Activated naive CD8-positive, alpha-beta T cell treated with anti-CD3 and anti-CD28 coated beads for 36 hours (primary cell): ENCODE data around the gene HLA-DOA. TPM values are rescaled to one million over a fixed set of nuclear protein-coding genes. Genes with fewer than 3 reads are reported as not detected.

ENCODE experiments used
- DNase-seq: peaks from one replicate; pipeline ENCODE4 v3.0.0; 2021
- H3K27ac Mint-ChIP-seq: one replicate; pipeline ENCODE4 v1.8.0; 2022; ENCODE audit warnings: mild to moderate bottlenecking, moderate library complexity, mixed read lengths
- H3K27me3 Mint-ChIP-seq: one replicate; pipeline ENCODE4 v1.8.0; 2022; ENCODE audit warnings: mild to moderate bottlenecking, mixed read lengths
- H3K36me3 Mint-ChIP-seq: one replicate; pipeline ENCODE4 v1.8.0; 2021; ENCODE audit warnings: mild to moderate bottlenecking, mixed read lengths
- H3K4me1 Mint-ChIP-seq: one replicate; pipeline ENCODE4 v1.8.0; 2021; ENCODE audit warnings: mixed read lengths
- H3K4me3 Mint-ChIP-seq: one replicate; pipeline ENCODE4 v1.8.0; 2022; ENCODE audit warnings: mild to moderate bottlenecking, moderate library complexity, mixed read lengths
- H3K9me3 Mint-ChIP-seq: one replicate; pipeline ENCODE4 v1.8.0; 2022; ENCODE audit warnings: mixed read lengths
- total RNA-seq, 2 experiments: library from RNA; stranded (reverse); gene quantifications; one replicate each; pipeline ENCODE4 v1.2.3, GENCODE V29; 2021

The HLA-DOA gene
- 1 to 10 TPM; 9.8 to 9.9 TPM for total RNA-seq

- Mint-ChIP-seq H3K27ac (peak within 1 kb of the TSS; percentile 85), H3K9me3 (no peaks in the 10 kb centered on the region), H3K27me3 (no peaks in the 10 kb centered on the region), H3K4me1 (peaks cover 20% of the 10 kb centered on the region), H3K36me3 (no peaks in the 10 kb centered on the region), H3K4me3 (peak within 1 kb of the TSS; percentile 89)
- DNase-seq = peak; percentile 63
These were observed at the start of gene HLA-DOA for GRCh38 chr6:33008944-33009861. Gene HLA-DOA (minus strand): TSS chr6:33009591.

GRCh38 chr6:33057222-33058150 lies 48.1 kb upstream of the HLA-DOA start:
- H3K36me3 Mint-ChIP-seq = no peaks in the 10 kb centered on the region
- H3K4me3 Mint-ChIP-seq = no peak overlapping the region
- H3K27ac Mint-ChIP-seq = no peak overlapping the region
- no peak for DNase-seq
- no peaks in the 10 kb centered on the region for H3K9me3 Mint-ChIP-seq
- no peaks in the 10 kb centered on the region for H3K4me1 Mint-ChIP-seq
- peaks cover 11% of the 10 kb centered on the region for H3K27me3 Mint-ChIP-seq

GRCh38 chr6:33053230-33053629 lies 43.8 kb upstream of the HLA-DOA start:
- H3K9me3 Mint-ChIP-seq = no peaks in the 10 kb centered on the region
- H3K4me1 Mint-ChIP-seq = no peaks in the 10 kb centered on the region
- H3K27me3 Mint-ChIP-seq = peaks cover 30% of the 10 kb centered on the region
- H3K27ac Mint-ChIP-seq = no peak overlapping the region
- no peak for DNase-seq
- H3K36me3 Mint-ChIP-seq = no peaks in the 10 kb centered on the region
- H3K4me3 Mint-ChIP-seq = no peak overlapping the region

DNA sequence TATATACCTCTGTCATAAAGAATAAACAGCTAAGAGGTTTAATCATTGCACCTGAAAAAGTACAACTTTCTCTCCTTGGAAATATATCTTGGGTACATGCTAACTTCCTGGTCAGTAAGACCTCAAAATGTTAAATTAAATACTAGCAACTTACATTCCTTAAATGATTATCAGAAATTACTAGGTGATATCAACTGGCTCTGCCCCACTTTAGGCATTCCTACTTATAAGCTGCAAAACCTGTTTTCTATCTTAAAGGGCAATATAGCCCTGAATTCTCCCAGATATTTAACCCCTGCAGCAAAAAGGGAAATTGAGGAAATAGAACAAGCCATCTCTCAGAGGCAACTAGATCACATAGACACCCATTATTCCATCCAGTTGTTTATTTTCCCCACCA lies 43.2 kb upstream of the HLA-DOA start:
- no peak overlapping the region for H3K4me3 Mint-ChIP-seq
- H3K36me3 Mint-ChIP-seq = no peaks in the 10 kb centered on the region
- DNase-seq = no peak
- no peak overlapping the region for H3K27ac Mint-ChIP-seq
- no peaks in the 10 kb centered on the region for H3K4me1 Mint-ChIP-seq
- peaks cover 36% of the 10 kb centered on the region for H3K27me3 Mint-ChIP-seq
- H3K9me3 Mint-ChIP-seq = no peaks in the 10 kb centered on the region

DNA sequence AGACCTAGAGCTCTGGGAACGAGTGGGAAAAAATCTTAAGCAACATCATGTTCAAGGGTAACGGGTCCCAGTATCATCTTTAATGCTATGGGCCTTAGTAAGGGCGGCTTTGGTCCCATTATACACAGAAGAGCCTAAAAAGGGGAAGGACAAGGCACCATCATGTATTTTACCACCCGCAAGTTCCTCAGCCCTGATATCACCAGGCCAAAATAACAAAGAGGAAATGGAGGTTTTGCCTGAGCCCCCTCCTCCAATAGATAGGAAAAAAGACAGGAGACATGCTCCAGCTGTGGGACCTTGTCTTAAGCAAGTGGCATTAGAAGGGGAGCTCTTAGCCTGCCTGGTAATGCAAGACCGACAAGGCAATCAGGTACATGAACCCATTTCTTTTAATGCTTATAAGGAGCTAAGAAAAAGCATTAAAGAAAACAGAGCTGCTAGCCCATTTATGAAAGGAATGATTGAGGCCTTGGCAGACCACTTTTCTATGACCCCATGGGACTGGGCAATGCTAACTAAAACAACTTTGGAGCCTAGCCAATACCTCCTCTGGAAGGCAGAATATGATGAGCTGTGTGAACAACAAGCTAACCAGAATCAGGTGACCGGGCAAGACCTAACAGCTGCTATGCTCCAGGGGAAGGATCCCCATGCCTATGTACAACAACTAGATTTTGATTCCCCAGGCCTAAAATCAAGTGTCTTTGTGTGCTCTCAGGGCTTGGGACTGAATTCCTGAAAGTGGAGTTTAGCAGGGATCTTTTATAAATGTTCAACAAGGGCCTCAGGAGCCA lies 40.8 kb upstream of the HLA-DOA start:
- H3K27me3 Mint-ChIP-seq = peaks cover 46% of the 10 kb centered on the region

GRCh38 chr6:33049323-33050013 lies 40.1 kb upstream of the HLA-DOA start:
- Mint-ChIP-seq H3K4me3 (no peak overlapping the region), H3K4me1 (no peaks in the 10 kb centered on the region), H3K36me3 (no peaks in the 10 kb centered on the region), H3K27me3 (peaks cover 45% of the 10 kb centered on the region), H3K9me3 (no peaks in the 10 kb centered on the region), H3K27ac (no peak overlapping the region)
- DNase-seq = no peak

More for the DNA sequence above, 40.8 kb upstream of the HLA-DOA start:
- no peaks in the 10 kb centered on the region for H3K36me3 Mint-ChIP-seq
- H3K4me3 Mint-ChIP-seq = no peak overlapping the region
- no peak for DNase-seq
- H3K9me3 Mint-ChIP-seq = no peaks in the 10 kb centered on the region
- H3K27ac Mint-ChIP-seq = no peak overlapping the region
- no peaks in the 10 kb centered on the region for H3K4me1 Mint-ChIP-seq

- H3K4me3 Mint-ChIP-seq = no peak overlapping the region
- no peak overlapping the region for H3K27ac Mint-ChIP-seq
- H3K4me1 Mint-ChIP-seq = no peaks in the 10 kb centered on the region
- peaks cover 12% of the 10 kb centered on the region for H3K27me3 Mint-ChIP-seq
- H3K9me3 Mint-ChIP-seq = peaks cover 3% of the 10 kb centered on the region
- H3K36me3 Mint-ChIP-seq = no peaks in the 10 kb centered on the region
- no peak for DNase-seq
These were observed 30.8 kb upstream of the HLA-DOA start for GRCh38 chr6:33040157-33040556.

GRCh38 chr6:33036535-33036934 lies 27.1 kb upstream of the HLA-DOA start:
- peaks cover 10% of the 10 kb centered on the region for H3K9me3 Mint-ChIP-seq
- H3K4me1 Mint-ChIP-seq = no peaks in the 10 kb centered on the region
- no peak overlapping the region for H3K4me3 Mint-ChIP-seq
- no peak for DNase-seq
- peaks cover 32% of the 10 kb centered on the region for H3K27me3 Mint-ChIP-seq
- H3K36me3 Mint-ChIP-seq = peaks cover 4% of the 10 kb centered on the region
- no peak overlapping the region for H3K27ac Mint-ChIP-seq

DNA sequence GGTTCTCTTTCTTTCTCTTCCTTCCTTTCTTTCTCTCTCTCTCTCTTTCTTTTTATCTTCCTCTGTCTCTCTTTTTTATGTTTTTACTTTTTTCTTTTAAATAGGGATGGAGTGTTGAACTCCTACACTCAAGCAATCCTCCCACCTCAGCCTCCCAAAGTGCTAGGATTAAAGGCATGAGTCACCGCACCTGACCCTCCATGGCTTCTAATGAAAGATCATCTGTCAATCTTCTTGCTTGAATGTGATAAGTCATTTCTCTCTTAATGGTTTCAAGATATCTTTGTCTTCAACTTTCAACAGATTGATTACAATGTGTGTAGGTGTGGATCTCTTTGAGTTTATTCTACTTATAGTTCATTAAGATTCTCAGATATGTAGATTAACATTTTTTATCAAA lies 25.2 kb upstream of the HLA-DOA start:
- H3K9me3 Mint-ChIP-seq = peaks cover 10% of the 10 kb centered on the region
- H3K27me3 Mint-ChIP-seq = peaks cover 37% of the 10 kb centered on the region
- no peak for DNase-seq
- no peaks in the 10 kb centered on the region for H3K4me1 Mint-ChIP-seq
- H3K36me3 Mint-ChIP-seq = peaks cover 4% of the 10 kb centered on the region
- no peak overlapping the region for H3K4me3 Mint-ChIP-seq
- H3K27ac Mint-ChIP-seq = no peak overlapping the region

GRCh38 chr6:33030245-33030644 lies 20.9 kb upstream of the HLA-DOA start:
- Mint-ChIP-seq H3K36me3 (peaks cover 4% of the 10 kb centered on the region), H3K9me3 (peaks cover 7% of the 10 kb centered on the region), H3K4me3 (no peak overlapping the region), H3K27ac (peak overlapping the region; percentile 1), H3K4me1 (peaks cover 14% of the 10 kb centered on the region), H3K27me3 (peaks cover 59% of the 10 kb centered on the region)
- no peak for DNase-seq

GRCh38 chr6:33029328-33030184 lies 20.2 kb upstream of the HLA-DOA start:
- Mint-ChIP-seq H3K27me3 (peaks cover 56% of the 10 kb centered on the region), H3K27ac (peak overlapping the region; percentile 81), H3K4me3 (no peak overlapping the region), H3K9me3 (peaks cover 3% of the 10 kb centered on the region), H3K36me3 (peaks cover 1% of the 10 kb centered on the region), H3K4me1 (peaks cover 14% of the 10 kb centered on the region)
- no peak for DNase-seq

DNA sequence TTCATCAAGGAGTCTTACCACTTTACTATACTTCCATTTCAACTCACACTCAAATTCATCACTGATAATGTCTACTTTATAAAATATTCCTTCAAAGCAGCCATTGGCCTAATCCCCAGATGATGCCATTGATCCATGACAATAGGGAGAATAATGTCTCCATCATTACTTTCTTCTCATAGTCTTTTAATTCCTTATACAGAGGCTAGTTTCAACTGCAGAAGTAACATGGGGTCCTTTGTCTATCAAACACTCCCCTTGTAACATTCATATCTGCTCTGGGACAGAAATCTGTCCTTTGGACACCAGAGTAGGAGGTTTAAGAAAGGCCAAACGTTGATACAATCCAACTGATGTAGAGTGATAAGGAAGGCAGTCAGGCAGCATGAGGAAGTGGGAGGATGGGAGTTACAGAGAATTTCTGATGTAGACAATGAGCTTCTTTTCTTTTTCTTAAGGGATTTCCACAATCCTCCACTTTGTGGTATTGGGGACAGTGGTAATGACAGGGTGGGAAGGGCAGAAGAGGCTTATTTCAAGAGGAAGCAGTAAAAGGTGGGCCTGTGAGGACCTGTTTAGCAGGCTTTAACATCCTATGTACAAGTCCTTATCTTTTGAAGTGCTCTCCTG lies 18.9 kb upstream of the HLA-DOA start:
- H3K36me3 Mint-ChIP-seq = no peaks in the 10 kb centered on the region
- peak overlapping the region; percentile 19 for H3K27ac Mint-ChIP-seq
- DNase-seq = no peak
- H3K4me1 Mint-ChIP-seq = peaks cover 14% of the 10 kb centered on the region
- H3K4me3 Mint-ChIP-seq = no peak overlapping the region
- peaks cover 48% of the 10 kb centered on the region for H3K27me3 Mint-ChIP-seq
- H3K9me3 Mint-ChIP-seq = no peaks in the 10 kb centered on the region

GRCh38 chr6:33024521-33024920 lies 15.1 kb upstream of the HLA-DOA start:
- no peak for DNase-seq
- H3K9me3 Mint-ChIP-seq = no peaks in the 10 kb centered on the region
- H3K27me3 Mint-ChIP-seq = peaks cover 28% of the 10 kb centered on the region
- H3K36me3 Mint-ChIP-seq = no peaks in the 10 kb centered on the region
- no peak overlapping the region for H3K4me3 Mint-ChIP-seq
- no peak overlapping the region for H3K27ac Mint-ChIP-seq
- H3K4me1 Mint-ChIP-seq = peaks cover 13% of the 10 kb centered on the region
